ENCODE results near the gene CLMP. TPM values are rescaled to one million over a fixed set of nuclear protein-coding genes. Genes with fewer than 3 reads are reported as not detected.

Gene CLMP
- total RNA-seq, 1 experiment from 2014 or later: 3.2 TPM

- TF ChIP-seq REST (IDR thresholded peaks at IDR 0.05; ENCODE audit: low read depth) (no peak), SIN3A (IDR thresholded peaks at IDR 0.05; ENCODE audit: low read depth) (no peak)
These were observed 160.5 kb downstream of the CLMP start (continued) for GRCh38 chr11:123034597-123034996.

GRCh38 chr11:123033895-123034294 is 161.2 kb downstream of the CLMP start:
- H3K4me1 ChIP-seq (ENCODE audit: control insufficient read depth in 1 of 2, insufficient read depth in 2 of 2, low read length in 2 of 2): no peaks in the 10 kb centered on the region
- ChIA-PET CTCF (interaction anchor here (0.9 to 1.4 kb wide), 2 partner anchors 11 to 13 kb away, joined by 3 to 4 read pairs; no protein-coding TSS in a partner anchor), RAD21 (ENCODE audit: low non-redundant PET in 1 of 2, low total read pairs in 2 of 2, uncharacterized antibody in 2 of 2, unreplicated experiment in 2 of 2) (no interaction called here), POLR2A (interaction anchor here (1.0 to 1.7 kb wide), 2 partner anchors 9 to 20 kb away, joined by 3 to 4 read pairs; no protein-coding TSS in a partner anchor)
- H4K20me1 ChIP-seq (ENCODE audit: insufficient read depth): no peaks in the 10 kb centered on the region
- no TSS peak for BruUV-seq (replicated peaks)
- H3K27ac ChIP-seq (ENCODE audit: low read depth, low read length): no peak overlapping the region
- TF ChIP-seq ZBTB33 (IDR thresholded peaks at IDR 0.05; ENCODE audit: extremely low read depth, insufficient replicate concordance, low read length) (no peak), YY1 (IDR thresholded peaks at IDR 0.05; ENCODE audit: extremely low read depth, insufficient replicate concordance, low read depth, low read length) (no peak)
- H3K9ac ChIP-seq (ENCODE audit: low read length): no peak overlapping the region
- no peaks in the 10 kb centered on the region for H3K27me3 ChIP-seq (ENCODE audit: insufficient read depth, low read length)
- no peak for ATAC-seq
- H3K79me2 ChIP-seq (ENCODE audit: insufficient read depth, low read length): no peaks in the 10 kb centered on the region
- no peak overlapping the region for H3K4me3 ChIP-seq (replicated peaks in 1 of 2; ENCODE audit: low read depth in 1 of 2, low read length in 2 of 2)
- no peak overlapping the region for H3K4me2 ChIP-seq (ENCODE audit: low read length)
- no peaks in the 10 kb centered on the region for H3K9me2 ChIP-seq (ENCODE audit: insufficient read depth)
- no peaks in the 10 kb centered on the region for H3K9me3 ChIP-seq (ENCODE audit: control insufficient read depth in 1 of 2, insufficient read depth in 1 of 2, low read depth in 1 of 2, low read length in 2 of 2)
- intact Hi-C loops (cut with micrococcal nuclease): no loop called here
- H3K36me3 ChIP-seq (ENCODE audit: control insufficient read depth in 1 of 2, insufficient read depth in 2 of 2, low read length in 2 of 2): no peaks in the 10 kb centered on the region
- H2AFZ ChIP-seq (ENCODE audit: low read depth, low read length, poor library complexity, severe bottlenecking): no peak overlapping the region
- no peak for DNase-seq (ENCODE audit: low read depth, low spot score)

All from HCT116 (cell line).